Putamen (tissue), 1 donor: ENCODE data around the gene FASTK.
"Not testable (repeated sequence)": the region's sequence is repeated elsewhere in the genome, so short reads cannot be mapped to it uniquely, and the experiment has no call there.

ENCODE experiments used
- DNase-seq: peaks from one replicate; pipeline ENCODE4 v3.0.0-alpha.2; 2016; ENCODE audit warnings: low spot score

The FASTK gene

DNA sequence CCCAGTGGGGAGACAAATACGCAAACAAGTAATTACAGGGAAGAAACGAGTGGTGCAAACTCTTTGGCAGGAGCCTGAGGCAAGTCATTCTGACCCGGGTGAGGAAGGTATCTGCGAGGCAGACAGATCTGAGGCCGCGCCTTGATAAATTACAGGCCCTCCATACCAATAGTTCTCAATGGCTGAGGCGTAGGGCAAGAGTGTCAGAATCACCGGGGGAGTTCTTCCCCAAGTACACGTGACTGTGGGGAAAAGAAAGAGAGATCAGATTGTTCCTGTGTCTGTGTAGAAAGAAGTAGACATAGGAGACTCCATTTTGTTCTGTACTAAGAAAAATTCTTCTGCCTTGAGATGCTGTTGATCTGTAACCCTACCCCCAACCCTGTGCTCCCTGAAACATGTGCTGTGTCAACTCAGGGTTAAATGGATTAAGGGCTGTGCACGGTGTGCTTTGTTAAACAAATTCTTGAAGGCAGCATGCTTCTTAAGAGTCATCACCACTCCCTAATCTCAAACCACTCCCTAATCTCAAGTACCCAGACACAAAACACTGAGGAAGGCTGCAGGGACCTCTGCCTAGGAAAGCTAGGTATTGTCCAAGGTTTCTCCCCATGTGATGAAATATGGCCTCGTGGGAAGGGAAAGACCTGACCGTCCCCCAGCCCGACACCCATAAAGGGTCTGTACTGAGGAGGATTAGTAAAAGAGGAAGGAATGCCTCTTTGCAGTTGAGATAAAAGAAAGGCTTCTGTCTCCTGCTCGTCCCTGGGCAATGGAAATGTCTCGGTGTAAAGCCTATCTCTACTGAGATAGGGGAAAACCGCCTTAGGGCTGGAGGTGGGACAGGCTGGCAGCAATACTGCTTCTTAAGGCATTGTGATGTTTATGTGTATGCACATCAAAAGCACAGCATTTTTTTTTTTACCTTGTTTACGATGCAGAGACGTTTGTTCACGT, 53.6 kb downstream of the FASTK start:
- DNase-seq, result not testable (repeated sequence)
